ENCODE measurements around the gene PTPRS. TPM values are rescaled to one million over a fixed set of nuclear protein-coding genes. Genes with fewer than 3 reads are reported as not detected.

Gene PTPRS
- total and polyA plus RNA-seq, 9 of the 15 experiments (the other 6 are each of a cell fraction or from before 2014, with no cell fraction given) = 1.1 to 49.4 (median 14.1) TPM

GRCh38 chr19:5352229-5352763 lies 11.7 kb upstream of the PTPRS start (continued):
- TF ChIP-seq ATF3 (IDR thresholded peaks at IDR 0.05) (no peak), ATF3 (CRISPR knock-in tag; conservative IDR thresholded peaks at IDR 0.05) (no peak), THRAP3 (IDR thresholded peaks at IDR 0.05; ENCODE audit: borderline replicate concordance) (no peak), ZNF445 (CRISPR knock-in tag; IDR thresholded peaks at IDR 0.05; ENCODE audit: low read depth) (no peak), HLTF (IDR thresholded peaks at IDR 0.05) (no peak), RNF2 (IDR thresholded peaks at IDR 0.05) (no peak), PHF20 (IDR thresholded peaks at IDR 0.05; ENCODE audit: partially characterized antibody) (no peak), POLR2B (IDR thresholded peaks at IDR 0.05; ENCODE audit: low read depth, partially characterized antibody) (peak; percentile 62), BHLHE40 (IDR thresholded peaks at IDR 0.05; ENCODE audit: low read length) (no peak), RBM17 (IDR thresholded peaks at IDR 0.05; ENCODE audit: borderline replicate concordance, low read depth, low read length) (no peak), MTA3 (IDR thresholded peaks at IDR 0.05; ENCODE audit: borderline replicate concordance) (peak; percentile 86; the same call in 1 of the 2 replicates), ARID4B (CRISPR knock-in tag; IDR thresholded peaks at IDR 0.05) (no peak), CREB3L1 (IDR thresholded peaks at IDR 0.05; ENCODE audit: borderline replicate concordance, low read depth) (no peak), TBP (optimal IDR thresholded peaks at IDR 0.05; ENCODE audit: low read depth, low read length) (peak; percentile 98), ZKSCAN1 (IDR thresholded peaks at IDR 0.05; ENCODE audit: low read depth, low read length) (no peak), ZNF384 (IDR thresholded peaks at IDR 0.05; ENCODE audit: low read depth, low read length) (no peak), ZNF133 (CRISPR knock-in tag; IDR thresholded peaks at IDR 0.05) (no peak), SIN3B (IDR thresholded peaks at IDR 0.05; ENCODE audit: low read depth) (no peak), TAF9B (IDR thresholded peaks at IDR 0.05; ENCODE audit: partially characterized antibody) (peak; percentile 19), ZNF263 (CRISPR knock-in tag; IDR thresholded peaks at IDR 0.05; ENCODE audit: borderline replicate concordance) (no peak), GTF2B (IDR thresholded peaks at IDR 0.05; ENCODE audit: extremely low read depth, insufficient read length) (peak; percentile 98), SNAPC5 (CRISPR knock-in tag; IDR thresholded peaks at IDR 0.05) (peak; percentile 90), ETV5 (CRISPR knock-in tag; IDR thresholded peaks at IDR 0.05; ENCODE audit: low read depth) (no peak), HDAC3 (IDR thresholded peaks at IDR 0.05; ENCODE audit: borderline replicate concordance, partially characterized antibody) (no peak)

Data from K562 (cell line).